NCI-H1694 (cell line): Measurements from ENCODE around the gene SLIT3.

Experiments used
- DNase-seq: peaks from one replicate; lab custom pipeline; 2025; lab: John Stamatoyannopoulos, UW

SLIT3 gene

DNA sequence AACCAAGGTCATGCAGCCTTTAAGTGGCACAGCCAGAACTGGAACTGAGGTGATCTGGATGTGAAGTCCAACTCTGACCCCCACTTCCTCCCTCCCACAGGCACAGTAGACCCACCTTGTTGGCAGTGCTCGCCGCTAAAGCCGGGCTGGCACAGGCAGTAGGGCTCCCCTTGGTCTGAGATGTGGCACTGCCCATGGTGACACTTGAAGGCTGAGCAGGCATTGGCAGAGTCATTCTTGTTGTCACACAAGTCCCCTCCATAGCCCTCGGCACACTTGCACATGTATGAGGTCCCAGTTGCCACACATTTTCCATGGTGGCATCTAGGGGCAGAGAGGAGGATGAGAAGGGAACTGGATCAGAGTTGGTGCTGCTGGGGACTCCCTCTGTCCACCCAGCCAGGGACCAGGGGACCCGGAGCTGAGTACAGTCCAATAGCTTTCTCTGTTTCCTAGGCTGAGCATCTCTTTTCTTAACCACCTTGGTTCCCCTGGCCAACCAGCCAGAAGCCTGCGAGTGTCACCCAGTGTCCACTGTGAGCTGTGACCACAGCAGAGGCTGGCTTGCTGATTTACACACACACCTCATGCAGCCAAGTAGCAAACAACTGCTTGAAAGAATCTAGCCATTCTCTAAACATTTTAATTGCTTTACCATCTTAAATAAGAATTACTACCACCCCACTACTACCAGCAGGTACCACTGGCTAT lies 631.1 kb downstream of the SLIT3 start:
- no peak for DNase-seq

DNA sequence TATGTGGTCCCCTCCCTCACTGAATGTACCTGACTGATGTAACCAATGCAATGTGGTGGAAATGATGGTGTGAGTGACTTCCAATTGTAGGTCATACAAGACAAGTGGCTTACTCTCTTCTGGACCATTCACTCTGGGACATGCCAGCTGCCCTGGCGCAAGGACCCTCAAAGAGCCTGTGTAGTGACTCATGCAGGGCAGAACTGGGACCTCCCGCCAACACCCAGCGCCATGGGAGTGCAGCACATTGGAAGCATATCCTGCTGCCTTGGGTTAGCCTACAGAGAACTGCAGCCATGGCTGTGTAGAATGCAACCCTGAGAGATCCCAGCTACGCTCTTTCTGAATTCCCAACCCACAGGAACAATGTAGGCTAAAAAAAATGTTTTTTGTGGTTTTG lies 631.8 kb downstream of the SLIT3 start:
- no peak for DNase-seq

DNA sequence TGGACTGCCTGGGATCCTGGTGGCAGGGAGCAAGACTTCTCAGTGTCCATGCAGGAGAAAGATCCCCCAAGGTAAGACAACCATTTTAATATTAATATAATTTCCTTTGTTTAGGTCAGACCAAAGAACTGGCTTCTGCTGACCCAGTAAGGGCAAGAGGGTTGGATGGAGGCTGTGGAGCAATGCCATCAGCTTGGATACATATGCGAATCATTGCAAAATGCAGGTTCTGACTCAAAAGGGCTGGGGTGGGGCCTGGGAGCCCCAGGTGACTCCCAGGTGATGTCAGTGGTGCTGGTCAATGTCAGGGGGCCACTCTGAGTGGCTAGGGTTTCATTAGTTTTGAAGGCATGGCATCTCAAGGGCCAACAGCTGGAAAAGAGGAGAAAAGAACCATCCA lies 632.9 kb downstream of the SLIT3 start:
- no peak for DNase-seq

DNA sequence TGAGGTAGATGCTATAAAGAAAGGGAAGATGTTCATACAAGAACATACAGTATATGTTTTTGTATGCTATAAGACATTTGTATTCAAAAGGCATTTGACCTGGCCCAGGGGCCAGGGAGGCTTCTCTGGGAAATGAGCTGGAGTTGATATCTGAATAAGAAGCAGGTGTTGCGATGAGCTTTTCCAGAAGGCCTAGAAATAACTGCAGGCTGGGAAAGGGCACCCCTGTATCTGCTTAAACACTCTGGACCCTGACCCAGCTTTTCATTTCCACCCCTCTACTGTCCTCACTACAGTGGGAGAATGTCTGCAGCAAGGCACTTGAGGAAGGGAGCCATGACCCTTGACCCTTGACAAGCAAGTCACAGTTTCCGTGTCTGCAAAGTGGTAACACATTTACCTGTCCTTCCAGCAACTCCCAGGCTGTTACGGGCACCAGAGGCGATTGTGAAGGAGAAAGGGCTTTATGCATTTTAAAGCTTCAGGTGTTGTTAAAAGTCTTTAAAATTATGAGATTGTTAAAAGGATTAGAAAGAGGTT lies 633.6 kb downstream of the SLIT3 start:
- DNase-seq, result no peak

DNA sequence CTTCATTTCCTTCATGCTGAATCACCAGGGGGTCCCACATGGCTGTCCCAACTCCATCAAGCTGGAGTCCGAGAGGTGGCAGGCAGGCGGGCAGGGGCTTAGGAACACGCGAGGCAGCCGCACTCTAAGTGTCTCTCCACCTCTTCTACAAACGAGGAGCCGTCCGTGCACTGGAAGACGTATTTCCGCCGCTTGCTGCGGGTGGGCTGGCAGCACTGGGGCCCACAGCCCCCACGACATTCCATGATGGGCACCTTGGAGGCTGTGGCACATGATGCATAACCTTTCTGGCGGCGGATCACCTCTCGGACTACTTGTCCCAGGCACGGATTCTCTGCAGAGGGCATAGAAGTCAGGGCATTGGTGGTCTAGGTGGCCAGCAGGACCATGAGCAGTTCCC lies 634.6 kb downstream of the SLIT3 start:
- DNase-seq, result no peak

DNA sequence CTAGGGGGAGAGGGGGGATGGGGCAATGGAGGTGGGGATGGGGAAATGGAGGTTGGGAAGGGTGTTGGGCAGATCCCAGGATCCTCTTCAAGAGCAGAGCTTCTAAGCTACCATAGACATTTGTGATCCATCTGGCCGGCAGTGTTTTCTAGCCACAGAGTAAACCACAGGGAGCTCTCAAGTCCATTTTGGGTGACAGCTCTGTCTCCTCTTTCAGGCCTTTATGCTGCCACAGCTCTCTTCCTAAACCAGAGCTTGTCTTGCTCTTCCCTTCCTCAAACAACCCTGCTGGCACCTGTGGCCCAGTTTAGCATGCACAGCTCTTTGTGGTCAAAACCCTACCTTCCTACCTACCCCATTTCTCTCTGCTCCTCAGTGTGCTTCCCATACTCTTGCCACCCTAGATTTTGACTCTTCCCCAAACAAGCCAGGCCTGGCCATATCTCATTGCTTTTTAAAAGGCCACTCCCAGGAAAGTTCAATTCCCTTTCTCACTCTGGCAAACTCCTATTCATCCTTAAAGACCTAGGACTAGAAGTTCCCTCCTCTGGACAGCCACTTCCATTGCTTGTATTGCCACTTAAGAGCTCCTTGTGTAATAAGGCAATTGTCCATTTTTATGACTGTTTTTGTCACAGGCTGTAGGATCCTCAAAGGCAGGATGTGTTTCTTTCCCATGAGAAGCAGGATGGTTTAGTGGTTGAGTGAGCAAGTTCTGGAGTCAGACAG lies 637.5 kb downstream of the SLIT3 start:
- no peak for DNase-seq

DNA sequence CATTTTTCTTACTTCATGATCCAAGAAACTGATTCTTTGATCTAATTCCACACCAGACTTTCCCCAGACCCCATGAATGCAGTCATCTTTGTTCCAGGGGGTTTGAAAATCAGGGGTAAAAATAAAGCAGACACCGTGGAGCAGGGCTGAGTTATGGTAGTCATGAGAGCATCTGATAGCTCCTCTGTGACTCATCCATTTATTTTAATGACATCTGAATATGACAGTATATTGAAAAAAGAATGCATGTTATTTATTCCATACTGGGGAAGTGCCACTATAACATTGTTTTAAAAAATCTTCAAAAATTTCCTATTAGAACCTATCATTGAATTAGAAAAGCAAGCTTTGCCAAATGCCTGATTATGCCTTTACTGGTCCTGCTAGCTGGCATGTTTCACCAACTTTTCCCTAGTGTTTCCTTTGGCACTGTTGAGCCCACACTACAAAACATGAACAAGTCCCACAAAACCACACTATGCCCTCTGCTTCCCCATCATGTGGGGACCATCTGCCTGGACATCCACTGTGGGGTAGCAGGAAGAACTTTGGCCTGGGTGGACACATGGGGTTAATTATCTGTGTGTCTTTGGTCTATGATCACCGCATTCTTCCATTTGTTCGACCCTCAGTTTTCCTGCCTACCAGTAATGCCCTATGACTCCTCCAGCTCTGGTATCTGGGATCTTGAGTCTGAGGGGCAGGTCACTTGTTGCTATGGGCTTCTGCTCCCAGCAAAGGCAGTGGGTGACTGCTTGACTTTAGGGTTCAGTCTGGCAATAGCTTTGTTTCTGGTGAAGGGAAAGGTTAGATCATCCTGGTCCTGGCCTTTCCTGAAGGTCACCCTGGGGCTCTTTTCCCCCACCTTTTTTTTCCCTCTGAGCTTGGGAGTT lies 639.1 kb downstream of the SLIT3 start:
- DNase-seq, result no peak

DNA sequence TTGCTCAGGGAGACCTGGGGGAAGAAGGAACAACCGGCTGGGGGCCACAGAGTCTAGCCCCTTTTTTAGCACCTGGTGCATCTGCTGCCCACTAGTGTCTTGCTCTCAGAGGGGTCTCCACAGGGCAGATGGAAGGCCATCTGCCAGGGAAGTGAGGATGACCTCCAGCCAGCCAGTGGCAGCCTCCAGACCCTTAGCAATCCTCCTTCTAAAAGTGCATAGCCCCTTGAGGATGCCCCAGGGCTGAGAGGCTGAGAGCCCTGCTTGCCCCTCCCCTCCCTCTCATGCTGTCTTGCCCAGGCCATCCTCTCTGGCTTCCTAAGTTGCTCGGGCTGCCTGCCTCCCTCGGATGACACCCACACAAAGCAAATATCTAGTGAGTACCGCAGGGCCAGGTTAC lies 640.2 kb downstream of the SLIT3 start:
- no peak for DNase-seq

DNA sequence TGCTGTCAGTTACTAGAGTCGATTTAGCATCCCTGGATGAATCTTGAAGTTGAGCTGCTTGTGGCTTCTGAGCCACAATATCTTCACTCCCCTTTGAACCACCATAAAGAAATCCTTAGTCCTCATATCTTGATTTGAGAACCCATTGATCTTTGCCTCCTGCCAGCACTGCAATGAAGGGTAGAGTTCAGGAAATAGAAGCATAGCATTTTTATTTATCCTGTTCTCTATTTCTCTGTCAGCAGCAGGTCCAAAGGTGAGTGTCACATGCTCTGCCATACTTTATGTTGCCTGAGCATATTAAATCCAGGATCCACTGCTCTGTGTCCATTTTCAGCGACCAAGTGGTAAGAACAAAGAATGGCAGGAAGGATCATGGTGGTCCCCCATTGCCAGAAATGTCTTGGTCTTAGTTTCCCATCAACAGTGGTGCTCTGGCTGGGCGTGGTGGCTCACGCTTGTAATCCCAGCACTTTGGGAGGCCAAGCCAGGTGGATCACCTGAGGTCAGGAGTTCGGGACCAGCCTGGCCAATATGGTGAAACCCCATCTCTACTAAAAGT lies 641.6 kb downstream of the SLIT3 start:
- no peak for DNase-seq

DNA sequence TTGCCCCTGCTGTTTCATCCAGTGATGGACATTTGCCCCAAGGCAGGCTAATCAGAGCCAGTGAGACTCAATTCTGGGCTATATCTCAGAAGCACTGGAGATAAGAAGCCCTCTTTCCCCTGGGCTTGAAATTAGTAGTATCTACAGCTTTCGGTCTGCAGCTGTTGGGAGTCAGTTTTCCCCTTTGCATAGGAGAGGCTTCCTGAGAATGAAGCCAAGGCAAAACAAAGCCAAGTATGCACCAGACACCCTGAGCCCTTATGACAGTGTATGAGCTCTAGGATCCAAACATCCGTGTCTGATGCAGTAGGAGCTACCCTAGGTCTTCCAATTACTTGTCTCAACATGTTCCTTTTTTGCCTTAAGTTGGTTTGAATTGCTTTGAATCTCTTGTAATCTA lies 642.5 kb downstream of the SLIT3 start:
- no peak for DNase-seq

DNA sequence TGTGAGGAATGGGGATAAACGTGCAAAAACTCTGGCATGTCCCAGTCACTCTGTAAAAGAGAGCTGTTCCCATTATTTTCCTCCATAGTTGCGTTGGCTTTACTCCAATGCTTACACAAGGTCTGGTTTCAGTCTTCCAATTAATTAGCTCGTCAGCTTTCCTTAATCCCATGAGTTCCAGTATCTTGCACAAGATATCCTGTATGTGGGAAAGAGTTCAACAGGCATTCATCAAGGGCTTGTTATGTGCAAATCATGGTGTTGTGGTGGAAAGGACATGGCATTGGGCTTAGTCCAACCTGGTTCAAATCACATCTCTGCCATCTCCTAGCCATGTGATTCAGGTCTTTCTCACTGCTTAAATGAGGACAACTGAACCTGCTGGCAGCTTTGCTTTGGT lies 644.3 kb downstream of the SLIT3 start:
- no peak for DNase-seq

DNA sequence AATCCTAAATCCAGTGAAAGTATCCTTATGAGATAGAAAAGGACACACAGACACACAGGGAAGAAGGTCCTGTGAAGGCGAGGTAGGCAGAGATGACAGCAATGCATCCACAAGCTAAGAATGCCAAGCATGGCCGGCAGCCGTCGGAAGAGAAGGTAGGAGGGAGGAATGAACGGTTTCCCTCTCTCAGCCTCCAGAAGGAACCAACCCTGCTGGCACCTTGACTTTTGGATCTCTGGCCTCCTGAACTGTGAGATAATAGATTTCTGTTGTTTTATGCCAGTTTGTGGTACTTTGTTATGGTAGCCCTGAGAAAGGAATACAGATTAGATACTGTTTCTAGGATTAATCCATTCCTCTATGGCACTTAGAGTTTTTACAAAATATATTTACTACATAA lies 645.6 kb downstream of the SLIT3 start:
- no peak for DNase-seq

DNA sequence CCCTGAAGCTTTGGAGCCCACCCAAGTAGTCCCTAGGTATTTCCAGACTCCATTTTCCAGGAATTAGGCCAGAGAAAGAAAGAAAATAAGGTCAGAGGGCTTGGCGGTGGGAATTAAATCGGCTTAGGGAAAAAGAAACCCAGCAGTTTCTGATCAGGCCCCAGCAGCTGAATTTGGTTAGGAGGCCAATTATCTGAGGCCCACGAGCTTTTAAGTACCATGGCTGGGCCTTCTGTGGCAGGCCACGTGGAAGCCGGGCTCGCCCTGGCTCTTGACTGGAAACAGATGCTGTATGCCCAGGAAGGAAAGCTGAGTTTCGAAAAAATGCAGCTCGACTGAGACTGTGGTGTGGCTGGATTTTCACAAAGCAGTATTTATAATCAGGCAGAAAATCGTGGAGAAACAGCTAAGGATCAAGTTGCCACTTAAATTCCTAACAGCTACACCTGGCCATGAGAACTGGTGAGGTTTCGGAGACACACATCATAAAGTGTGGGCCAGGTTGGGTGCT lies 646.7 kb downstream of the SLIT3 start:
- no peak for DNase-seq

DNA sequence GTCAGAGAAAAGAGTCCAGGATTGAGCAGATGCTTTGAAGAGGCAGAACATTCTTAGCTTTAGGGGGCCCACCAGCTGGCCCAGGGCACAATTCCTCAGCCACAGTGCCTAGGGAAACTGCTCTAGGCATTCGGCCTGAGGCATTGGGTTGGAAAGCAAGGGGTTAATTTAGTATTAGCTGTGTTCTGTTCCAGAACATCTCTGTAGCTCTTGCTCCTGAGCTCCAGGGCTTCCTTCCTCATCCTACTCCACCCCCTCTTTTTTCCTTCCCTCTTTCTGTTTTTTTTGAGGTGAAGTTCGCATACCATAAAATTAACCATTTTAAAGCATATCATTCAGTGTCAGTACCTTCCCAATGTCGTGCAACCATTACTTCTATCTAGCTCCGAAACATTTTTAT lies 647.3 kb downstream of the SLIT3 start:
- DNase-seq, result no peak

DNA sequence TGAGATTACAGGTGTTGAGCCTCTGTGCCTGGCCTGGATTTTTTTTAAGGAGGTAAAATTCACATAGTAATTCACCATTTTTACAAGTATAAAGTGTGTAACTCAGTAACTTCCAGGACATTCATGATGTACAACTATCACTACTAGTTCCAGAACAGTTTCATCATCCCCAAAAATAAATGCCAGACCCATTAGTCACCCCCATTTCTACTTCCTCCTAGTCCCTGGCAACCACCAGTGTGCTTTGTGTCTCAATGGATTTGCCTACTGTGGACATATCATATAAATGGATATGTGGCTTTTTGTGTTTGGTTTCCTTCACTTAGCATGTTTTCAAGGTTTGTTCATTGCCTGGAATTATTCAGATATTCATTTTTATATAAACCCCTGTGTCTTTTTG lies 649.3 kb downstream of the SLIT3 start:
- no peak for DNase-seq

DNA sequence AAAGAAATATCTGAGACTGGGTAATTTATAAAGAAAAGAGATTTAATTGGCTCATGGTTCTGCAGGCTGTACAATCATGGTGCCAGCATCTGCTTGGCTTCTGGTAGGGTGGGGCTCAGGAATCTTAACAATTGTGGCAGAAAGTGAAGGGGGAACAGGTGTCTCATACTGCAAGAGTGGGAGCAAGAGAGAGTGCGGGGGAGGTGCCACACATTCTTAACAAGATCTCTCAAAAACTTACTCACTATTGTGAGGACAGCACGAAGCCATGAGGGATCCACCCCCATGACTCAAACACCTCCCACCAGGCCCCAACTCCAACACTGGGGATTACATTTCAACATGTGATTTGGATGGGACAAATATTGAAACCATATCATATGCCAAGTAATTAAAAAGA lies 651.6 kb downstream of the SLIT3 start:
- no peak for DNase-seq

DNA sequence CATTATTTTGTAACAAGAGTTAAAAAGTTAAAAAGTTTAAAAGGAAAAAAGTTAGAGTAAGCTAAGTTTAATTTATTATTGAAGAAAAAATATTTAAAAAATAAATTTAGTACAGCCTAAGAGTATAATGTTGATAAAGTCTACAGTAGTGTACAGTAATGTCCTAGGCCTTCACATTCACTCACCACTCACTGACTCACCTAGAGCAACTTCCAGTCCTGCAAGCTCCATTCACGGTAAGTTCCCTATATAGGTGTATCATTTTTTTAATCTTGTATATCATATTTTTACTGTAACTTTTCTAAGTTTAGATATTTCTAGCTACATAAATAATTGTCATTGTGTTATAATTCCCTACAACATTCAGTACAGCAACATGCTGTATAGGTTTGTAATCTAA lies 652.4 kb downstream of the SLIT3 start:
- DNase-seq, result no peak

DNA sequence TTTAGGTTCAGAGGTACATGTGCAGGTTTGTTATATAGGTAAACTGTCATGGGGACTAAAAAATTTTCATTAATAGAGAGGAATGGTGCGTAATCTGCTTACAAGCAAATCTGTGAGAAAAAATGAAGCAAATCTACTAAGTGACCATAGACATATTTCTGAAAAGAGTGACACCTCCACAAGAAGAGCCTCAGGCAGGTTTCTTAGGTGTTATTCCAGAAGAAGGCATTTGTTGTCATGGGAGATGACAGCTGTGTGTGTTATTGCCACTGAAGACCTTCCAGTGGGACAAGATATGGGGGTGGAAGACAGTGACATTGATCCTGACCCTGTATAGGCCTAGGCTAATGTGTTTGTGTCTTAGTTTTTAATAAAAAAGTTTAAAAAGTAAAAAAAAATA lies 652.9 kb downstream of the SLIT3 start:
- DNase-seq, result no peak

DNA sequence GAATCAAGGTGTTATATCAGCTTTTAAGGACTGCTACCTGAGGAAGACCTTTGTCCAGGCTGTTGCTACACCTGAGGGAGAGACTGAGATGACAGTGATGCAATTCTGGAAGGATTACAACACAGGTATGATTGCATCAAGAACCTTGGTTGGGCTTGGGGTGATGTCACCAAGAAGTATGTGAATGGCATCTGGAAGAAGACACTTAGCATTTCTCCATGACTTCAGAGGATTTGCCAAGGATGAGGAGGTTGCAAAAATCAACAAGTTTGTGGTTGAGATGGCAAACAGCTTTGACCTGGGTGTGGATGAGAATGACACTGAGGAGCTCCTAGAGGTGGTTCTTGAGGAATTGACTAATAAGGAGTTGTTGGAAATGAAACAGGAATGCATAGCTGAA lies 653.9 kb downstream of the SLIT3 start:
- no peak for DNase-seq

DNA sequence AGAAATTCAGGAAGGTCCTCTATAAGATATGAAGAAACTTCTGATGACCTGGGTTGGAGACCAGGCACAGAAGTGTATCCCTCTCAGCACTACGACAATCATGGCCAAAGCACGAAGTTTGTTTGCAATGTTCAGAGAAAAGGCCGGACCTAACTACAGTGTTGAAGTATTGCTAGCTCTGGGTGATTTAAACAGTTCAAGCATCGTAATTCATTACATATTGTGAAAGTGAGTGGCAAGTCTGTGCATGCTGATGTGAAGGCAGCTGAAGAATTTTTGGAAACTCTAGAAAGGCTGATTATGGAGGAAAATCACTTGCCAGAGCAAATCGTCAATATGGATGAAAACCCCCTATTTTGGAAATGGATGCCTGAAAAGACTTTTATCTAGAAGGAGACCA lies 654.6 kb downstream of the SLIT3 start:
- no peak for DNase-seq

DNA sequence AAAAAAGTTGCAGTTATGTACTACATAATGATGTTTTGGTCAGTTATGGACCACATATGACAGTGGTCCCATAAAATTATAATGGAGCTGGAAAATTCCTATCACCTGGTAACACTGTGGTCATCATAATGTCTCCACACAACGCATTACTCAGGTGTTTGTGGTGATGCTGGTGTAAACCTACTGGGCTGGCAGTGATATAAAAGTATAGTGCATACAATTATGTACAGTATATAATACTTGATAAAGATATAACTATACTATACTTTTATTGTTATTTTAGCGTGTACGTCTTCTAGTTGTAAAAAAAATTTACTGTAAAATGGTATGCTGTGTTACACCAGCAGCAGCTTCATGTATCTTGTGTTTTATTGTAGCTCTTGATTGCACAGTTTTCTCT lies 655.7 kb downstream of the SLIT3 start:
- no peak for DNase-seq

DNA sequence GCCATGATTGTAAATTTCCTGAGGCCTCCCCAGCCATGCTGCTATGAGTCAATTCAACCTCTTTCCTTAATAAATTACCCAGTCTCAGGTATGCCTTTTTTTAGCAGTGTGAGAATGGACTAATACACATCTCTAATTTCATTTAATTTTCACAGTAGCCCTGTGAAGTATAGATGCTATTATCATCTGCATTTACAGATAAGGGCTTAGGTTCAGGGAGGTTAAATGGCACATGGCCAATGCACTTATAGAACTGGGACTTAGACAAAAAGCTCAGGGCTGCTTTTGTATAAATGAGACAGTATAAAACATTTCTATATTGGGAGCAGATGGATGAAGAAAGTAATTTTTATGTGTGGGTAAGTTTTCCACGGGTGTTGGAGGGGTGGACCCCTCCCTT lies 658.9 kb downstream of the SLIT3 start:
- no peak for DNase-seq
